OCI-LY3 (cell line): ENCODE results near the gene PCGF6.

Experiments
- H2AFZ ChIP-seq: fragments of 200-600, 300-600 bp; shearing (Covaris generic); 2 replicates; pipeline ENCODE4 v1.6.0; 2014; ENCODE audit warnings: antibody characterized with exemption, low read depth, low read length
- H3K27ac ChIP-seq: fragments of 200-600, 300-600 bp; sonication (generic); 2 replicates; pipeline ENCODE4 v1.5.1; 2014; ENCODE audit warnings: mild to moderate bottlenecking, low read length, moderate library complexity, mixed read lengths
- H3K27me3 ChIP-seq: fragments of 200-600, 300-600 bp; sonication (generic); 2 replicates; pipeline ENCODE4 v1.6.1; 2014; ENCODE audit warnings: low read depth, low read length, mixed read lengths
- H3K36me3 ChIP-seq: fragments of 200-600, 300-600 bp; sonication (generic); replicated peaks from 2 replicates; pipeline ENCODE3; 2014; ENCODE audit warnings: low read depth, low read length, mixed read lengths
- H3K4me1 ChIP-seq: fragments of 300-600, 200-600 bp; sonication (generic); 2 replicates; pipeline ENCODE4 v1.6.1; 2014; ENCODE audit warnings: low read length, mixed read lengths
- H3K4me2 ChIP-seq: fragments of 200-600, 300-600 bp; sonication (generic); 2 replicates; pipeline ENCODE4 v1.6.1; 2014; ENCODE audit warnings: low read length, mixed read lengths
- H3K4me3 ChIP-seq: fragments of 300-600, 200-600 bp; sonication (generic); 2 replicates; pipeline ENCODE4 v1.5.1; 2014; ENCODE audit warnings: antibody characterized with exemption, mild to moderate bottlenecking, low read length, moderate library complexity
- H3K79me2 ChIP-seq: fragments of 300-600, 200-600 bp; shearing (Covaris generic); 2 replicates; pipeline ENCODE4 v1.6.1; 2014; ENCODE audit warnings: mild to moderate bottlenecking, low read length, mixed read lengths
- H3K9ac ChIP-seq: fragments of 300-600, 200-600 bp; shearing (Covaris generic); 2 replicates; pipeline ENCODE4 v1.6.0; 2014; ENCODE audit warnings: mild to moderate bottlenecking, low read length, moderate library complexity
- H3K9me3 ChIP-seq: fragments of 200-600, 300-600 bp; shearing (Covaris generic); 2 replicates; pipeline ENCODE4 v1.6.1; 2014; ENCODE audit warnings: low read length, mixed read lengths; ENCODE audit not compliant: insufficient read depth
- H4K20me1 ChIP-seq: fragments of 200-600, 300-600 bp; sonication (generic); 2 replicates; pipeline ENCODE4 v1.6.1; 2016; ENCODE audit warnings: low read length, mixed read lengths; ENCODE audit not compliant: insufficient read depth
- EZH2phosphoT487 ChIP-seq: fragments of 200-600 bp; shearing (Covaris generic); IDR thresholded peaks from 2 replicates; pipeline ENCODE4 v1.6.1; 2018; ENCODE audit warnings: antibody characterized with exemption, mixed run types, low read depth
- TF ChIP-seq, protein P1 (sequence below): fragments of 200-600, 300-600 bp; sonication (generic); IDR thresholded peaks from 2 replicates; pipeline ENCODE4 v1.5.1; 2014; ENCODE audit warnings: antibody characterized with exemption, low read length, low read depth

The PCGF6 gene

GRCh38 chr10:103257812-103258211 lies 93.1 kb downstream of the PCGF6 start:
- TF ChIP-seq EZH2phosphoT487, result no peak
- TF ChIP-seq, protein P1, sequence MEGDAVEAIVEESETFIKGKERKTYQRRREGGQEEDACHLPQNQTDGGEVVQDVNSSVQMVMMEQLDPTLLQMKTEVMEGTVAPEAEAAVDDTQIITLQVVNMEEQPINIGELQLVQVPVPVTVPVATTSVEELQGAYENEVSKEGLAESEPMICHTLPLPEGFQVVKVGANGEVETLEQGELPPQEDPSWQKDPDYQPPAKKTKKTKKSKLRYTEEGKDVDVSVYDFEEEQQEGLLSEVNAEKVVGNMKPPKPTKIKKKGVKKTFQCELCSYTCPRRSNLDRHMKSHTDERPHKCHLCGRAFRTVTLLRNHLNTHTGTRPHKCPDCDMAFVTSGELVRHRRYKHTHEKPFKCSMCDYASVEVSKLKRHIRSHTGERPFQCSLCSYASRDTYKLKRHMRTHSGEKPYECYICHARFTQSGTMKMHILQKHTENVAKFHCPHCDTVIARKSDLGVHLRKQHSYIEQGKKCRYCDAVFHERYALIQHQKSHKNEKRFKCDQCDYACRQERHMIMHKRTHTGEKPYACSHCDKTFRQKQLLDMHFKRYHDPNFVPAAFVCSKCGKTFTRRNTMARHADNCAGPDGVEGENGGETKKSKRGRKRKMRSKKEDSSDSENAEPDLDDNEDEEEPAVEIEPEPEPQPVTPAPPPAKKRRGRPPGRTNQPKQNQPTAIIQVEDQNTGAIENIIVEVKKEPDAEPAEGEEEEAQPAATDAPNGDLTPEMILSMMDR, result no peak
- Histone ChIP-seq H3K9me3 (no peaks in the 10 kb centered on the region), H3K4me2 (no peak overlapping the region), H4K20me1 (no peaks in the 10 kb centered on the region), H3K27me3 (no peaks in the 10 kb centered on the region), H3K4me1 (no peaks in the 10 kb centered on the region), H2AFZ (no peak overlapping the region), H3K36me3 (no peaks in the 10 kb centered on the region), H3K27ac (no peak overlapping the region), H3K79me2 (no peaks in the 10 kb centered on the region), H3K9ac (no peak overlapping the region), H3K4me3 (no peak overlapping the region)

DNA sequence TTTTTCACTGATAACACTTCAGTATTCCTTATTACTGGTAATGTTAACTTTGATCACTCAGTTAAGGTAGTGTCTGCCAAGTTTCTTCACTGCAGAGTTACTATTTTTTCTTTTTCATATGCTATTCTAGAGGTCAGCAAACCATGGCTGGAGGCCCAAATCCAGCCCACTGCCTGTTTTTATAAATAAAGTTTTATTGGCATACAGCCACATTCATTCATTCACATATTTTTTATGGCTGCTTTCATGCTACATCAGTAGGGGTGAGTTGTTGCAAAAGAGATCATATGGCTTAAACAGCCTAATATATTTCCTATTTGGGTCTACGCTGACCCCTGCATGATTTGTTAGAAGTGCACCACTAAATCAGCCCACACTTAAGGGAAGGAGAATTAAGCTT lies 94.3 kb downstream of the PCGF6 start:
- TF ChIP-seq, protein P1, result no peak
- no peak for TF ChIP-seq EZH2phosphoT487
- no peak overlapping the region for H3K27ac ChIP-seq
- H3K4me2 ChIP-seq, result no peak overlapping the region
- H3K9ac ChIP-seq, result no peak overlapping the region
- H3K4me1 ChIP-seq, result no peaks in the 10 kb centered on the region
- H3K9me3 ChIP-seq, result no peaks in the 10 kb centered on the region
- no peaks in the 10 kb centered on the region for H4K20me1 ChIP-seq
- no peak overlapping the region for H3K4me3 ChIP-seq
- H3K27me3 ChIP-seq, result no peaks in the 10 kb centered on the region
- no peaks in the 10 kb centered on the region for H3K36me3 ChIP-seq
- no peaks in the 10 kb centered on the region for H3K79me2 ChIP-seq
- no peak overlapping the region for H2AFZ ChIP-seq

DNA sequence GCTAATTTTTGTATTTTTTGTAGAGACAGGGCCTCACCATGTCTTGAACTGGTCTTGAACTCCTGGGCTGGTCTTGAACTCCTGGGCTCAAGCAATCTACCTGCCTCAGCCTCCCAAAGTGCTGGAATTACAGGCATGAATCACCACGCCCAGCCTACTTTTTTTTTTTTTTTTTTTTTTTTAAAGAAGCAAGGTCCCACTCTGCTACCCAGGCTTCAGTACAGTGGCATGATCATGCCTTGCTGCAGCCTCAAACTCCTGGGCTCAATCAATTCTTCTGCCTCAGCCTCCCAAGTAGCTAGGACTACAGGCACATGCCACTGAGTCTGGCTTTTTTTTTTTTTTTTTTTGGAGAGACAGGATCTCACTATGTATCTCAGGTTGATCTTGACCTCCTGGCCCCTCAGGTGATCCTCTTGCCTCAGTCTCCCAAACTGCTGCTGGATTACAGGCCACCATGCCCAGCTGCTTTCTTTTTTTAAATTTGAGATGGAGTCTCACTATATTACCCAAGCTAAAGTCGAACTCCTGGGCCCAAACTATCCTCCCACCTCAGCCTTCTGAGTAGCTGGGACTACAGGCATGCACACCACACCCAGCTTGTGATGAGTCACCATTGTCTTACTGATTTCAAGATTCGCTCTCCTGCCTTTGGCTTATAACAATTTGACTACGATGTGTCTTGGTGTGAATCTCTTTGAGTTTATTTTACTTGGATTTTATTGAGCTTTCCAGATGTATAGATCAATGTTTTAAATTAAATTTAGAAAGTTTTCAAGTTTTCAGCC lies 96.2 kb downstream of the PCGF6 start:
- H3K27me3 ChIP-seq, result no peaks in the 10 kb centered on the region
- no peak overlapping the region for H3K27ac ChIP-seq
- no peaks in the 10 kb centered on the region for H3K79me2 ChIP-seq
- H3K4me1 ChIP-seq, result no peaks in the 10 kb centered on the region
- H3K4me3 ChIP-seq, result no peak overlapping the region
- TF ChIP-seq EZH2phosphoT487, result no peak
- TF ChIP-seq, protein P1, result no peak
- H3K4me2 ChIP-seq, result no peak overlapping the region
- no peaks in the 10 kb centered on the region for H3K36me3 ChIP-seq
- no peak overlapping the region for H2AFZ ChIP-seq
- no peak overlapping the region for H3K9ac ChIP-seq
- H4K20me1 ChIP-seq, result no peaks in the 10 kb centered on the region
- no peaks in the 10 kb centered on the region for H3K9me3 ChIP-seq

DNA sequence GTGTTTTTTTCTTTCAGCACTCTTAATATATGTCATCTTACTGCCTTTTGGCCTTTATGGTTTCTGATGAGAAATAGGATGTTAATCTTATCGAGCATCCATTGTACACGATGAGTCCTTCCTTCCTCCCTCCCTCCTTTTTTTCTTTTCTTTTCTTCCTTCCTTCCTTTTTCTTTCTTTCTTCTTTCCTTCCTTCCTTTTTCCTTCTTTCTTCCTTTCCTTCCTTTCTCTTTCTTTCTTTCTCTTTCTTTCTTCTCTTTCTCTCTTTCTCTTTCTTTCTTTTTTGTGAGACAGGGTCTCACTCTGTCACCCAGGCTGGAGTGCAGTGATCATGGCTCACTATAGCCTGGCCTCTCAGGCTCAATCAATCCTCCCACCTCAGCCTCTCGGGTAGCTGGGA lies 96.8 kb downstream of the PCGF6 start:
- no peaks in the 10 kb centered on the region for H3K27me3 ChIP-seq
- H3K4me1 ChIP-seq, result no peaks in the 10 kb centered on the region
- no peak overlapping the region for H3K4me3 ChIP-seq
- no peaks in the 10 kb centered on the region for H3K36me3 ChIP-seq
- no peaks in the 10 kb centered on the region for H3K79me2 ChIP-seq
- no peak overlapping the region for H3K4me2 ChIP-seq
- no peaks in the 10 kb centered on the region for H3K9me3 ChIP-seq
- no peak for TF ChIP-seq EZH2phosphoT487
- TF ChIP-seq, protein P1, result no peak
- no peaks in the 10 kb centered on the region for H4K20me1 ChIP-seq
- H3K27ac ChIP-seq, result no peak overlapping the region
- H3K9ac ChIP-seq, result no peak overlapping the region
- H2AFZ ChIP-seq, result no peak overlapping the region
